ENCODE measurements around the gene ADAMTSL3.

- TF ChIP-seq POLR2A (IDR thresholded peaks at IDR 0.05; ENCODE audit: low read depth): no peak
- TF ChIP-seq EP300 (IDR thresholded peaks at IDR 0.05): no peak
- TF ChIP-seq, protein P1, sequence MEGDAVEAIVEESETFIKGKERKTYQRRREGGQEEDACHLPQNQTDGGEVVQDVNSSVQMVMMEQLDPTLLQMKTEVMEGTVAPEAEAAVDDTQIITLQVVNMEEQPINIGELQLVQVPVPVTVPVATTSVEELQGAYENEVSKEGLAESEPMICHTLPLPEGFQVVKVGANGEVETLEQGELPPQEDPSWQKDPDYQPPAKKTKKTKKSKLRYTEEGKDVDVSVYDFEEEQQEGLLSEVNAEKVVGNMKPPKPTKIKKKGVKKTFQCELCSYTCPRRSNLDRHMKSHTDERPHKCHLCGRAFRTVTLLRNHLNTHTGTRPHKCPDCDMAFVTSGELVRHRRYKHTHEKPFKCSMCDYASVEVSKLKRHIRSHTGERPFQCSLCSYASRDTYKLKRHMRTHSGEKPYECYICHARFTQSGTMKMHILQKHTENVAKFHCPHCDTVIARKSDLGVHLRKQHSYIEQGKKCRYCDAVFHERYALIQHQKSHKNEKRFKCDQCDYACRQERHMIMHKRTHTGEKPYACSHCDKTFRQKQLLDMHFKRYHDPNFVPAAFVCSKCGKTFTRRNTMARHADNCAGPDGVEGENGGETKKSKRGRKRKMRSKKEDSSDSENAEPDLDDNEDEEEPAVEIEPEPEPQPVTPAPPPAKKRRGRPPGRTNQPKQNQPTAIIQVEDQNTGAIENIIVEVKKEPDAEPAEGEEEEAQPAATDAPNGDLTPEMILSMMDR (IDR thresholded peaks at IDR 0.05): no peak
These were observed 1.3 kb downstream of the ADAMTSL3 start for GRCh38 chr15:83655237-83655616.

Data from esophagus muscularis mucosa (tissue), 4 donors.